ENCODE data around the gene PALD1.

DNA sequence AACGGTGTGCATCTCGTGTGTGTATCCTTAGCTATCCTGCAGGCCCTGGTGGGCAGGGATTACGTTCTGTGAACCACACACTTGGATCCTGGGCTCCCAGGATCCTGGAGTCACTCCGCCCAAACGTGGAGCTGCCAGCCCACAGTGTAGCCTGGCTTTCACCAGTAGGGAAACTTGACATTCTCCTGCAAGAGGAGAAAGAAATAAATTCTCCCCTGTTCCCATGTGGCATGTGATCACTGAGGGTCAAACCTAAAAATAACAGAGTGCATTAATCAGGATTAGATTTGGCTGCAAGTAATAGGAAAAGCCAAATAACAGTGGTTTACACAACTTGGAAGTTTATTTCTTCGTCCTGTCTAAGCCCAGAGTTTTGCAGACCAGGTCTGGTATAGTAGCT, 32.3 kb downstream of the PALD1 start:
- TF ChIP-seq, protein P1, sequence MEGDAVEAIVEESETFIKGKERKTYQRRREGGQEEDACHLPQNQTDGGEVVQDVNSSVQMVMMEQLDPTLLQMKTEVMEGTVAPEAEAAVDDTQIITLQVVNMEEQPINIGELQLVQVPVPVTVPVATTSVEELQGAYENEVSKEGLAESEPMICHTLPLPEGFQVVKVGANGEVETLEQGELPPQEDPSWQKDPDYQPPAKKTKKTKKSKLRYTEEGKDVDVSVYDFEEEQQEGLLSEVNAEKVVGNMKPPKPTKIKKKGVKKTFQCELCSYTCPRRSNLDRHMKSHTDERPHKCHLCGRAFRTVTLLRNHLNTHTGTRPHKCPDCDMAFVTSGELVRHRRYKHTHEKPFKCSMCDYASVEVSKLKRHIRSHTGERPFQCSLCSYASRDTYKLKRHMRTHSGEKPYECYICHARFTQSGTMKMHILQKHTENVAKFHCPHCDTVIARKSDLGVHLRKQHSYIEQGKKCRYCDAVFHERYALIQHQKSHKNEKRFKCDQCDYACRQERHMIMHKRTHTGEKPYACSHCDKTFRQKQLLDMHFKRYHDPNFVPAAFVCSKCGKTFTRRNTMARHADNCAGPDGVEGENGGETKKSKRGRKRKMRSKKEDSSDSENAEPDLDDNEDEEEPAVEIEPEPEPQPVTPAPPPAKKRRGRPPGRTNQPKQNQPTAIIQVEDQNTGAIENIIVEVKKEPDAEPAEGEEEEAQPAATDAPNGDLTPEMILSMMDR (conservative IDR thresholded peaks at IDR 0.05; ENCODE audit: low read depth, low read length), result no peak
- TF ChIP-seq, protein P2, sequence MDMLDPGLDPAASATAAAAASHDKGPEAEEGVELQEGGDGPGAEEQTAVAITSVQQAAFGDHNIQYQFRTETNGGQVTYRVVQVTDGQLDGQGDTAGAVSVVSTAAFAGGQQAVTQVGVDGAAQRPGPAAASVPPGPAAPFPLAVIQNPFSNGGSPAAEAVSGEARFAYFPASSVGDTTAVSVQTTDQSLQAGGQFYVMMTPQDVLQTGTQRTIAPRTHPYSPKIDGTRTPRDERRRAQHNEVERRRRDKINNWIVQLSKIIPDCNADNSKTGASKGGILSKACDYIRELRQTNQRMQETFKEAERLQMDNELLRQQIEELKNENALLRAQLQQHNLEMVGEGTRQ (IDR thresholded peaks at IDR 0.05; ENCODE audit: low read depth, low read length), result no peak
- TF ChIP-seq POLR2A (IDR thresholded peaks at IDR 0.05; ENCODE audit: low read depth, low read length), result no peak

Measured in IMR-90 (cell line).